RKO (cell line): Measurements from ENCODE around the gene FAM120A.

Experiments used
- DNase-seq: peaks from one replicate; pipeline ENCODE4 v3.0.0-alpha.2; 2016; ENCODE audit warnings: low spot score

The FAM120A gene

DNA sequence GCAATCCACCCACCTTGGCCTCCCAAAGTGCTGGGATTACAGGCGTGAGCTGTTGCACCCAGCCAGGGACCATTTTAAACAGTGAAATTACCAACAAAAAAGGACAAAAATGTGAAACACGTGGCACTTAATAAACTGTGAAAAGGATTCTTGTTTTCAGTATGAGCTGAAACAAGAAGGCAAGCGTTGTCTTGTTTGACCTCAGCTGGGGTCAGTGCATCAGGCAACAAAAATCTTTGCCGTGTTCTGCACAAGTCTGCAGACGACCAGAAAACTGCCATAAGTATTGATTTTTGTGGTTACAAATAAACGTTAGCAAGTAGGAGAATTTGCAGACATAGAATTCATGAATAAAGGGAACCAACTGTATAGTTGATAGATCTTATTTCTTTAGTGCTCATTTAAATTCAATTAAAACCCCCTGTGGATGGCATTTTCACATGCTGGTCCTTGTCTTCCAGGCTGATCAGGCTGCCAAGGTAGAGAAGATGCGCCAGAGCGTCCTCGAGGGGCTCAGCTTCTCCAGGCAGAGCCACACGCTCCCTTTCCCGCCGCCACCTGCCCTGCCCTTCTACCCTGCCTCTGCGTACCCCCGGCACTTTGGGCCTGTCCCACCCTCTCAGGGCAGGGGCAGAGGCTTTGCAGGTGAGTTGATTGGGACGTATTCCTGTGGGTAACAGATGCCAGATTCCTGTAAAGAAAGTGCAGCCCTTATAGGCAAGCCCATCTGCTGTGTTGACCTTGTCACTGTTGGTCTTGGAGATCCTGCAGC is 106.1 kb downstream of the FAM120A start:
- DNase-seq = no peak

DNA sequence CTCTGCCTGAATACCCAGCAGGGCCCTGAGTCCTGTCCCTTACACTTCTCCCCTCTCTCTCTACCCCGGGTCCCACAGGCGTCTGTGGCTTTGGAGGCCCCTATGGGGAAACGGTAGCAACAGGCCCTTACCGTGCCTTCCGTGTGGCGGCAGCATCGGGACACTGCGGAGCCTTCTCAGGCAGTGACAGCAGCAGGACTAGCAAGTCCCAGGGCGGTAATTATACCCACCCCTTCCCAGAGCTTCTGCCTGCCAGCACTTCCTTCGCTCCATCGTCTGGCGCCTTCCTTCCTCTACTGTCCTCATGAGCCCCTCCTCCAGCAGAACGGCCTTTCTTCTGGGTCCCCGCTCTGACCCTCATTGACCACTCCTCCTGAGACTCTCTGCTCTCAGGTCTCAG is 107.0 kb downstream of the FAM120A start:
- DNase-seq = no peak

DNA sequence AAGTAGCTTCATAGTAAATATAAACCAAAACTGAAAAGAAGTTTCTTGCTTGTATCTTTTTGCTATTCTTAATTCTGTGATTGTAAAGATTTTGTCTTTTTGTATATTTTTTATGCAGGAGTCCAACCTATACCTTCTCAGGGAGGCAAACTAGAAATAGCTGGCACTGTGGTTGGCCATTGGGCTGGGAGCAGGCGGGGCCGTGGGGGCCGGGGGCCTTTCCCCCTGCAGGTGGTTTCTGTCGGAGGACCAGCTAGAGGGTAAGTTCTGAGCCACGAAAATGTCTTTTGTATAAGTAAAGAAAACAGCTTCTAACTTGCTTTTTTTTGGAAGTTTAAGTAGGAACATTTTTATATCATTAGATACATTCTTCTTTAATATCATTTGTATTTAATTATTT is 109.5 kb downstream of the FAM120A start:
- DNase-seq = no peak

DNA sequence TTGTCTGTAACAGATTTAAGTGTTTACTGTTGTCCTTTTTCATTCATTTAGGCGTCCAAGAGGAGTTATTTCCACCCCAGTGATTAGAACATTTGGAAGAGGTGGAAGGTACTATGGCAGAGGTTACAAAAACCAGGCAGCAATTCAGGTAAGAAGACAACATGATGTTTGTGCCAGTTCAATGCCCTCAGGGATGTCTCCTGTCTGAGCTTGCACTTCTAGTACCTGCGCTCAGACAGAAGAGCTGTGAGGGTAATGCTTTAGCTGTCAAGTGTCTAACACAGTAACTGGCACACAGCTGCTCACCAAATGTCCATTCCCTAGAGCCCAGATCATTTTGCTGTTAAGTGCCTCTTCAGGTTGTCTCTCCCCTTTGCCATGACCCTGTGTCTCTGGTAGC is 110.7 kb downstream of the FAM120A start:
- DNase-seq = no peak

- DNase-seq = no peak
Observed at GRCh38 chr9:93565089-93565488, 113.6 kb downstream of the FAM120A start.

- peak; percentile 98 for DNase-seq
Observed at GRCh38 chr9:93566408-93567270, 115.2 kb downstream of the FAM120A start.

GRCh38 chr9:93567271-93567959 is 115.9 kb downstream of the FAM120A start:
- DNase-seq = peak; percentile 34

GRCh38 chr9:93568169-93568568 is 116.7 kb downstream of the FAM120A start:
- no peak for DNase-seq

- no peak for DNase-seq
Observed at GRCh38 chr9:93569621-93570174, 118.2 kb downstream of the FAM120A start.

GRCh38 chr9:93572221-93572620 is 120.7 kb downstream of the FAM120A start:
- DNase-seq = no peak

DNA sequence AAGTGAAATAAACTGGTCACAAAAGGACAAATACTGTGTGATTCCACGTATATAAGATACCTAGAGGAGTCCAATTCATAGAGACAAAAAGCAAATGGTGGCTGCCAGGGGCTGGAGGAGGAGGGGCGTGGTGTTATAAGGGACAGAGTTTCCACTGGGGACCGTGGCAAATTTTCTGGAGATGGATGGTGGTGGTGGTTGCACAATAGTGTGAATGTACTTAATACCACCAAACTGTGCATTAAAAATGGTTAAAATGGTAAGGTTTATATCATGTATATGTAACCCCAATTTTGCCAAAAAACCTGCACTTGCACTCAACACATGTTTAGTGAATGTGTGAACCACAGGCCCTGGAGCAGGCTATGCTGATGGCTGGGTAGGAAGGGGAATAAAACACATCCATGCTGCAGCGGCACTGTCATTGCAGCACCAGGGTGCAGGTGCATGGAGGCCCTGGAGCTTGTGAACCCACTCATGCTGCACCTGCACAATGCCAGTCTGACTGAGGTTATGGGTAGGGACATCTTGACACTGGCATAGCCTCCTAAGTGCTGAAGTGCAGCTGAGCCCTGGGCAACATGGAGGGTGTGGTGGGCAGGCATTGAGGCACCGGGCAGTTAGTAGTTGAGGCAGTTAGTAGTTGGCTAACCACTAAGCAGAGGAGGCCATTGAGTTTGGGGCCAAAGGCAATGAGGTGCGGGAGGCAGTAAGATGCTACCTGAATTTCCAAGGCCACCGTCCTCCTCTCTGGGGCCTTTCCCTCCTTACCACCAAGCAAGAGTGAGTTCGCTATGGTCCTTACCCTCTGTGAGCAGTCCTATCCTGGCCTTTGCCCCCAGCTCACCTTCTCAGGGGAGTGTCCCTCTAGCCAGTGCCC is 121.4 kb downstream of the FAM120A start:
- no peak for DNase-seq

DNA sequence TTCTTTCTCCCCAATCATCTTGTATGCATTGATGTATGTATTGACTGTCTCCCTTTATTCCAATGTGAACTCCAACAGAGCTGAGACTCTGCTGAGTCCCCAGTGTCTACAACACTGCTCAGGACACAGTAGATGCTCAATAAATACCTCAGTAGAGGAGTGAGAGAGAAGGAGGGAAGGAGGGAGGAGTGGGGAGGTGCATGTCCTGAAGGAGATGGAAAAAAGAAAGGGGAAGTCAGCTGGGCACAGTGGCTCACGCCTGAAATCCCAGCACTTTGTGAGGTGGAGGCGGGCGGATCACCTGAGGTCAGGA is 122.0 kb downstream of the FAM120A start:
- no peak for DNase-seq

GRCh38 chr9:93574091-93574899 is 122.8 kb downstream of the FAM120A start:
- no peak for DNase-seq

GRCh38 chr9:93574900-93575795 is 123.7 kb downstream of the FAM120A start:
- no peak for DNase-seq

DNA sequence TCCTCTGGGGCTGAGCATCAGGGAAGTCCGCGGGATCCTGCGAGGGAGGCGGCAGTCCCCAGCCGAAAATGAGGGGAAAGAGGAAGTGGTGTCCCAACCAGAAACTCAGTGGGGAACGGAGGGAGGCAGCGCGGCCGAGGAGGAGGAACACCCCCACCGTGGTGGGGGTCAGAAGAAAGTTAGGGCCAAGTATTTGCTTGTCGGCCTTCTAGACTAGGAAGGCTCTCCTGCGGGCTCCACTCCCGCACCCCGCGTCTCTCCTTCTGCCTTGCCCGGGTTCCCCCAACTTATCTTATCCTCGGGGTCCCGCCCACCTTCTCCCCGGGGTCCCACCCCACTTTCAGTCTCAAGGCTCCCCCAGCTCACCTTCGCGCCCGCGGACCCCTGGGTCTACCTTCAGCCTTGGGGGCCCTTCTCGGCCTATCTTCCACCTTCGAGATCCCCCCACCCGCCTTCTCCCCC is 124.3 kb downstream of the FAM120A start:
- peak; percentile 76 for DNase-seq

DNA sequence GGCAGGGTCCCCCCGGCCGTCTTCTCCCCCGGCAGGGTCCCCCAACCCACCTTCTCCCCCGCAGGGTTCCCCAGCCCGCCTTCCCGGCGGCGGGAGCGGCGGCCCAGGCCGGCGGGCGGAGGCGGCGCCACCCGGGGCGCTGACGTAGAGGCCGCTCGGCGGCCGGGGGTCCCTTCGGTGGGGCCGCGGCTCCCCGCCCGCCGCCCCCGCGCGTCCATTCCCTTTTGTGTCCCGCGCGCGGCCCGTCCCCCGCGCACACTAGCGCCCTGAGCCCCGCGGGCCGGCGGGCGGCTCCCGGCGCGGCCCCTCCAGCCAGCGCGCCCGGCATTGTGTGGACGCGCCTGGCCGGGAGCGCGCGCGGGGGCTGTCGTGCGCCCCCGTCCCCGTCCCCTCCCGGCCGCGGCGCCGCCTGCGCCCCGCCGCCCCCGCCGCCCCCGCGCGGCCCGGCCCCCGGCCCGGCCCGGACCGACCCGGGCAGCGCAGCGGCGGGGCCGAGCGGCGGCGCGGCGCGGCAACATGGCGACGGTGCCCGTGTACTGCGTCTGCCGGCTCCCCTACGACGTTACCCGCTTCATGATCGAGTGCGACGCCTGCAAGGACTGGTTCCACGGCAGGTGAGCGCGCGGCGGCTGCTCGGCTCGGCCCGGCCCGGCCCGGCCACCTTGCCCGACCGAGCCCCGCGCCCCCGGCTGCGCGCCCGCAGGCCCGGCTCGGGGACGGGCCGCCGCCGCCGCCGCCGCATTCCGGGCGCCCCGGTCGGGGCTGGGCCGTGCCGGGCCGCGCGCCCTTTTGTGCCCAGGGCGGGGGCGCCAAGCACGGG is 125.0 kb downstream of the FAM120A start, which contains the start of gene PHF2:
Gene PHF2, plus strand, starts transcription at position 327 of the 820 bp plus-strand sequence. Its CDS starts 190 bp downstream, at position 517.
- DNase-seq = peak; percentile 38

DNA sequence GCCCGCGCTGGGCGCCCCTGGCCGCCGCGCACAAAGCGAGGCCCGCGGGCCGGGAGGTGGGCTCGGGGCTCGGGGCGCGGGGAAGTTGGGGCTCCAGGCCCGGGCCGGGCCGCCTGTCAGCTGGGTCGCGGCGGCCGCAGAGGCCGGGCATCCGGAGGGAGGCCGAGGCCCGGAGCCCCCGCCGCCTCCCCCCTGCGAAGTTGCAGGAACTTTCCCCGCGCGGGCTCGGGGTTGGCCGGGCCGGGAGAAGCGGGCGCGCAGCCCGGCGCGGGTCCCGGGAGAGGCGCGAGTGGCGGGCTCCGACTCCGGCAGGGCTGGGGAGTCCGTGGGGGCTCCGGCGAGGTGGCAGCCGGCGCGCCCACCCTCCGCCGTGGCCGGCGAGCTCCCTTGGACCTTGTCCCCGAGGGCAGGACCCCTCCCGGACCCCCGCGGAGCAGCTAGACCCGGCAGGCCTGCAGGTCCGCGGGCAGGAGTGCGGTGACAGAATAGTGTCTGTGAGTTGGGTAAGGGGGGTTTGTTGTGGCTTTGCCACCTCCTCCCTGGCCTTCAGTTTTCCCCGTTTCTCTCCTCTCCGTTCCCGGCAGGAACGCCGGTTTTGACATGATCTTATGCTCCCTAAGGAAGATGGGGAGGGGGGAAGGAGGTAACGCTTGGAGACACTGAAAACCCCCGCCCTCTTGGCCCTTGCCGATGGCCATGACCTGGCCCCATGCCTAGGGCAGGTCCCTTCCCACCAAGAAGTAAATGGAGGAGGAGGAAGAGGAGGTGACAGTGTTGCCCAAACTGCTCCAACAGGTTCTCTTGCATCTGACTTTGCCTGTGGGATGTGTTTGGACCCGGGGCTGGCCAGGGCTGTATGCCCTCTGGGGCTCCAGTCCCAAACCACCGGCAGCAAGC is 125.8 kb downstream of the FAM120A start:
- peak; percentile 34 for DNase-seq
